Measurements from ENCODE around the gene GDPGP1.

Gene GDPGP1

GRCh38 chr15:90201130-90201943 lies 32.7 kb upstream of the GDPGP1 start, which contains the start of gene SEMA4B:
Gene SEMA4B (plus strand): TSS chr15:90201330. CDS start chr15:90201579, 249 bp downstream.
- peak; percentile 17 for DNase-seq (ENCODE audit: low read depth)
- peak within 1 kb of the TSS; percentile 58 for H3K4me3 ChIP-seq (ENCODE audit: control insufficient read depth, low read depth, low read length)
- TF ChIP-seq CTCF (conservative IDR thresholded peaks at IDR 0.05; ENCODE audit: control insufficient read depth, insufficient read depth, low read depth, low read length), result no peak

GRCh38 chr15:90201944-90202375 lies 32.0 kb upstream of the GDPGP1 start:
- no peak for DNase-seq (ENCODE audit: low read depth)
- no peak for TF ChIP-seq CTCF (conservative IDR thresholded peaks at IDR 0.05; ENCODE audit: control insufficient read depth, insufficient read depth, low read depth, low read length)
- H3K4me3 ChIP-seq (ENCODE audit: control insufficient read depth, low read depth, low read length), result peak overlapping the region; percentile 58

GRCh38 chr15:90202929-90203328 lies 31.1 kb upstream of the GDPGP1 start:
- no peak for DNase-seq (ENCODE audit: low read depth)
- no peak for TF ChIP-seq CTCF (conservative IDR thresholded peaks at IDR 0.05; ENCODE audit: control insufficient read depth, insufficient read depth, low read depth, low read length)
- no peak overlapping the region for H3K4me3 ChIP-seq (ENCODE audit: control insufficient read depth, low read depth, low read length)

GRCh38 chr15:90203473-90203872 lies 30.5 kb upstream of the GDPGP1 start:
- no peak for DNase-seq (ENCODE audit: low read depth)
- no peak overlapping the region for H3K4me3 ChIP-seq (ENCODE audit: control insufficient read depth, low read depth, low read length)
- no peak for TF ChIP-seq CTCF (conservative IDR thresholded peaks at IDR 0.05; ENCODE audit: control insufficient read depth, insufficient read depth, low read depth, low read length)

- peak; percentile 16 for DNase-seq (ENCODE audit: low read depth)
- no peak for TF ChIP-seq CTCF (conservative IDR thresholded peaks at IDR 0.05; ENCODE audit: control insufficient read depth, insufficient read depth, low read depth, low read length)
- no peak overlapping the region for H3K4me3 ChIP-seq (ENCODE audit: control insufficient read depth, low read depth, low read length)
Observed at GRCh38 chr15:90203922-90204321, 30.1 kb upstream of the GDPGP1 start.

DNA sequence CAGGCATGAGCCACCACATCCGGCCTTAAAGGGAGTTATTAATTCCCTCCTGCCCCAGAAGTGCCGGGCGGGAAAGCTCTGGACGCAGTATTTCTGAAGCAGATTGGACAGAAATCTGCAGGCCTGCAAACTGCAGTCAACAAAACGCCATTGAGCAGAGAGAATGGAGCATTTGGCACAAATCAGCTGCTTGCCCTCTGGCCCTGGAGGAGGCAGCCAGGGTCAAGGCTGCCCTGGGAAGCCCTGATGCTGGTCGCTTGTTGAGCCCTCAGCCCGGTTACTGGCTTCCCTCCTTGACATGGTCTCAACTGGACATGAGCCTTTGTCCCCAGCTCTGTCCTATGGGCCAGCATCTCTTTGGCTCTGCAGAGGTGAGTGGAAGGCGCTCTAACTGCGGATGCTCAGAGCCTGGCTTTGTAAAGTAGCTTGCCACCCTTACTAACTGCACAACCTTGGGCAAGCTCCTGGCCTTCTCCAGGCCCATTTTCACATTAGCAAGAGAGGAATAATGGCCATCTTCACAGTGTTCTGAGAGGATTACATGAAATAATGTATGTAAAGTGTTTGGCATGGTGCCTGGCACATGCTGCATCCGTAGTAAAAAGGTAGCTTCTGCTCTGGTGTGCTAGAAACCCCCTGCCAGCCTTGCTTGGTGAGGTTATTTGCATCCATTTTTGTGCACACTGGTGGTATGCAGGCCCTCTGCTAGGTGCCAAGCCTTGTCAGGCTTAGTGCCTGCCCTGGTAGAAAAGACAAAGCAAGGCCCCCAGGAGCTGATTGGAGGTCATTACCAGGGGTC lies 28.8 kb upstream of the GDPGP1 start:
- no peak for DNase-seq (ENCODE audit: low read depth)
- TF ChIP-seq CTCF (conservative IDR thresholded peaks at IDR 0.05; ENCODE audit: control insufficient read depth, insufficient read depth, low read depth, low read length), result no peak
- H3K4me3 ChIP-seq (ENCODE audit: control insufficient read depth, low read depth, low read length), result no peak overlapping the region
